Measurements from ENCODE around the gene CHD3.

DNA sequence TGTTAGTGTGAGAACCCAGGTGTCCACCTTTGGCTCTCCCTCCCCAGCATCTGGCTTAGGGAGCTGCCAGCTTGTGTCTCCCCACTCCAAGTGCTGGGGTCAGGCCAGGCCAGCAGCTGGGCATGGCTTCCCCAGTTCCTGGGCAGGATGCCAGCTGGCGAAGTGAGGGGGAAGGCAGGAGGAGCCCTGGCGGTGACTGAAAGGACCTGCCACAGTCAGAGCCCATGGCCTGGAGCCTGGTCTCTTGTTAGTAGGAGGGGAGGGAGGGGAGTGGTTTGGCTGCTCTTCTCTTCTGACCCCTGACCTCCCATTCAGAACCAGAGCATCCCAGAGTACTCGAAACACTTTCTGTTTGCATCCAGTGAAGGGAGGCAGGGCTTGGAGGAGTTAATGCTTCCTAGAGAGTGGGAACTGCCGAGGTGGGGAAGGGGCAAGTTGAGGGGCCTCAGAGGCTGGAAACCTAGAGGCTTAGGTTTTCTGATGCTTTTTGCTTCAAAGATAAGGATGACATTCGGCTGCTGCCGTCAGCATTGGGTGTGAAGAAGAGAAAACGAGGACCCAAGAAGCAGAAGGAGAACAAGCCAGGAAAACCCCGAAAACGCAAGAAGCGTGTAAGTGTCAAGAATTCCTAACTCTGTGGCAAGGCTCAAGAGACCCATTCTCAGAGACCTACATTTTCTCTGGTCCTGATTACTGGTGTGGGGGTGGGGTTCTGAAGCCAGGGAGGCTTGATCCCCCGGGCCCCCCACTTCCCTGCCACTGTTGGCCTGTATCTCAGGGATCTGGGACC is 772 bp downstream of the CHD3 start:
- TF ChIP-seq, protein P1, sequence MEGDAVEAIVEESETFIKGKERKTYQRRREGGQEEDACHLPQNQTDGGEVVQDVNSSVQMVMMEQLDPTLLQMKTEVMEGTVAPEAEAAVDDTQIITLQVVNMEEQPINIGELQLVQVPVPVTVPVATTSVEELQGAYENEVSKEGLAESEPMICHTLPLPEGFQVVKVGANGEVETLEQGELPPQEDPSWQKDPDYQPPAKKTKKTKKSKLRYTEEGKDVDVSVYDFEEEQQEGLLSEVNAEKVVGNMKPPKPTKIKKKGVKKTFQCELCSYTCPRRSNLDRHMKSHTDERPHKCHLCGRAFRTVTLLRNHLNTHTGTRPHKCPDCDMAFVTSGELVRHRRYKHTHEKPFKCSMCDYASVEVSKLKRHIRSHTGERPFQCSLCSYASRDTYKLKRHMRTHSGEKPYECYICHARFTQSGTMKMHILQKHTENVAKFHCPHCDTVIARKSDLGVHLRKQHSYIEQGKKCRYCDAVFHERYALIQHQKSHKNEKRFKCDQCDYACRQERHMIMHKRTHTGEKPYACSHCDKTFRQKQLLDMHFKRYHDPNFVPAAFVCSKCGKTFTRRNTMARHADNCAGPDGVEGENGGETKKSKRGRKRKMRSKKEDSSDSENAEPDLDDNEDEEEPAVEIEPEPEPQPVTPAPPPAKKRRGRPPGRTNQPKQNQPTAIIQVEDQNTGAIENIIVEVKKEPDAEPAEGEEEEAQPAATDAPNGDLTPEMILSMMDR (conservative IDR thresholded peaks at IDR 0.05 in 1 of 2, IDR thresholded peaks at IDR 0.05 in 1 of 2; ENCODE audit: extremely low read depth in 1 of 2, insufficient read depth in 1 of 2, low read depth in 1 of 2, low read length in 2 of 2) = peak; percentile 24 to 51
- no peak for TF ChIP-seq EZH2 (IDR thresholded peaks at IDR 0.05; ENCODE audit: borderline replicate concordance, low read length)
